Measurements from ENCODE around the gene PSMD13.
"Not testable (repeated sequence)": the region's sequence is repeated elsewhere in the genome, so short reads cannot be mapped to it uniquely, and the experiment has no call there.

The PSMD13 gene

GRCh38 chr11:255816-256215, 19.0 kb downstream of the PSMD13 start:
- no peak overlapping the region for H3K4me3 ChIP-seq (ENCODE audit: low read length)
- no peaks in the 10 kb centered on the region for H3K4me1 ChIP-seq (ENCODE audit: control insufficient read depth, insufficient read depth, low read length)
- no peak overlapping the region for H3K4me2 ChIP-seq (ENCODE audit: low read length)
- H3K27me3 ChIP-seq (ENCODE audit: control insufficient read depth, insufficient read depth, low read length): peaks cover 12% of the 10 kb centered on the region
- H3K9ac ChIP-seq (ENCODE audit: low read depth, low read length): no peak overlapping the region
- peaks cover 28% of the 10 kb centered on the region for H3K36me3 ChIP-seq (ENCODE audit: insufficient read depth, low read length)
- H3K9me3 ChIP-seq (replicated peaks; ENCODE audit: low read length): no peaks in the 10 kb centered on the region

GRCh38 chr11:256952-257737, 20.4 kb downstream of the PSMD13 start:
- H3K4me2 ChIP-seq (ENCODE audit: low read length): no peak overlapping the region
- H3K27me3 ChIP-seq (ENCODE audit: control insufficient read depth, insufficient read depth, low read length): peaks cover 12% of the 10 kb centered on the region
- H3K9me3 ChIP-seq (replicated peaks; ENCODE audit: low read length): no peaks in the 10 kb centered on the region
- peaks cover 15% of the 10 kb centered on the region for H3K36me3 ChIP-seq (ENCODE audit: insufficient read depth, low read length)
- no peaks in the 10 kb centered on the region for H3K4me1 ChIP-seq (ENCODE audit: control insufficient read depth, insufficient read depth, low read length)
- H3K4me3 ChIP-seq (ENCODE audit: low read length): no peak overlapping the region
- H3K9ac ChIP-seq (ENCODE audit: low read depth, low read length): no peak overlapping the region

GRCh38 chr11:257766-258493, 21.2 kb downstream of the PSMD13 start:
- Histone ChIP-seq H3K4me3 (ENCODE audit: low read length) (no peak overlapping the region), H3K27me3 (ENCODE audit: control insufficient read depth, insufficient read depth, low read length) (peaks cover 12% of the 10 kb centered on the region), H3K9ac (ENCODE audit: low read depth, low read length) (no peak overlapping the region), H3K4me2 (ENCODE audit: low read length) (no peak overlapping the region), H3K36me3 (ENCODE audit: insufficient read depth, low read length) (peaks cover 7% of the 10 kb centered on the region), H3K4me1 (ENCODE audit: control insufficient read depth, insufficient read depth, low read length) (no peaks in the 10 kb centered on the region), H3K9me3 (replicated peaks; ENCODE audit: low read length) (no peaks in the 10 kb centered on the region)

- H3K9me3 ChIP-seq (replicated peaks; ENCODE audit: low read length): no peaks in the 10 kb centered on the region
- H3K9ac ChIP-seq (ENCODE audit: low read depth, low read length): no peak overlapping the region
- no peak overlapping the region for H3K4me3 ChIP-seq (ENCODE audit: low read length)
- no peaks in the 10 kb centered on the region for H3K36me3 ChIP-seq (ENCODE audit: insufficient read depth, low read length)
- H3K27me3 ChIP-seq (ENCODE audit: control insufficient read depth, insufficient read depth, low read length): peaks cover 12% of the 10 kb centered on the region
- H3K4me2 ChIP-seq (ENCODE audit: low read length): no peak overlapping the region
- H3K4me1 ChIP-seq (ENCODE audit: control insufficient read depth, insufficient read depth, low read length): no peaks in the 10 kb centered on the region
These were observed 22.6 kb downstream of the PSMD13 start for GRCh38 chr11:259413-259812.

- Histone ChIP-seq H3K4me1 (ENCODE audit: control insufficient read depth, insufficient read depth, low read length) (no peaks in the 10 kb centered on the region), H3K4me2 (ENCODE audit: low read length) (no peak overlapping the region), H3K9ac (ENCODE audit: low read depth, low read length) (no peak overlapping the region), H3K9me3 (replicated peaks; ENCODE audit: low read length) (no peaks in the 10 kb centered on the region), H3K27me3 (ENCODE audit: control insufficient read depth, insufficient read depth, low read length) (peaks cover 12% of the 10 kb centered on the region), H3K36me3 (ENCODE audit: insufficient read depth, low read length) (no peaks in the 10 kb centered on the region), H3K4me3 (ENCODE audit: low read length) (no peak overlapping the region)
These were observed 24.8 kb downstream of the PSMD13 start for GRCh38 chr11:261624-262023.

GRCh38 chr11:266676-267439, 30.1 kb downstream of the PSMD13 start:
- H3K27me3 ChIP-seq (ENCODE audit: control insufficient read depth, insufficient read depth, low read length): peaks cover 15% of the 10 kb centered on the region
- no peak overlapping the region for H3K4me3 ChIP-seq (ENCODE audit: low read length)
- no peaks in the 10 kb centered on the region for H3K4me1 ChIP-seq (ENCODE audit: control insufficient read depth, insufficient read depth, low read length)

GRCh38 chr11:267491-267994, 30.8 kb downstream of the PSMD13 start:
- H3K4me2 ChIP-seq (ENCODE audit: low read length): no peak overlapping the region
- no peaks in the 10 kb centered on the region for H3K9me3 ChIP-seq (replicated peaks; ENCODE audit: low read length)
- H3K4me1 ChIP-seq (ENCODE audit: control insufficient read depth, insufficient read depth, low read length): no peaks in the 10 kb centered on the region
- H3K9ac ChIP-seq (ENCODE audit: low read depth, low read length): no peak overlapping the region
- no peak overlapping the region for H3K4me3 ChIP-seq (ENCODE audit: low read length)
- peaks cover 21% of the 10 kb centered on the region for H3K27me3 ChIP-seq (ENCODE audit: control insufficient read depth, insufficient read depth, low read length)
- H3K36me3 ChIP-seq (ENCODE audit: insufficient read depth, low read length): no peaks in the 10 kb centered on the region

More at GRCh38 chr11:266676-267439, 30.1 kb downstream of the PSMD13 start:
- Histone ChIP-seq H3K9ac (ENCODE audit: low read depth, low read length) (no peak overlapping the region), H3K4me2 (ENCODE audit: low read length) (no peak overlapping the region), H3K36me3 (ENCODE audit: insufficient read depth, low read length) (no peaks in the 10 kb centered on the region), H3K9me3 (replicated peaks; ENCODE audit: low read length) (no peaks in the 10 kb centered on the region)

- H3K4me3 ChIP-seq (ENCODE audit: low read length); H3K36me3 ChIP-seq (ENCODE audit: insufficient read depth, low read length); H3K9ac ChIP-seq (ENCODE audit: low read depth, low read length); H3K4me1 ChIP-seq (ENCODE audit: control insufficient read depth, insufficient read depth, low read length); H3K9me3 ChIP-seq (replicated peaks; ENCODE audit: low read length): not testable (repeated sequence)
- peak overlapping the region; percentile 48 for H3K4me2 ChIP-seq (ENCODE audit: low read length)
- H3K27me3 ChIP-seq (ENCODE audit: control insufficient read depth, insufficient read depth, low read length): peaks cover 32% of the 10 kb centered on the region
These were observed 32.0 kb downstream of the PSMD13 start for GRCh38 chr11:268716-269145.

GRCh38 chr11:269146-269890, 32.5 kb downstream of the PSMD13 start:
- Histone ChIP-seq H3K27me3 (ENCODE audit: control insufficient read depth, insufficient read depth, low read length) (peaks cover 38% of the 10 kb centered on the region), H3K4me1 (ENCODE audit: control insufficient read depth, insufficient read depth, low read length) (no peaks in the 10 kb centered on the region), H3K4me2 (ENCODE audit: low read length) (peak overlapping the region; percentile 48), H3K9ac (ENCODE audit: low read depth, low read length) (no peak overlapping the region), H3K9me3 (replicated peaks; ENCODE audit: low read length) (no peaks in the 10 kb centered on the region), H3K4me3 (ENCODE audit: low read length) (no peak overlapping the region), H3K36me3 (ENCODE audit: insufficient read depth, low read length) (no peaks in the 10 kb centered on the region)

GRCh38 chr11:270451-271318, 33.9 kb downstream of the PSMD13 start:
- no peaks in the 10 kb centered on the region for H3K4me1 ChIP-seq (ENCODE audit: control insufficient read depth, insufficient read depth, low read length)

More at GRCh38 chr11:270451-271318, 33.9 kb downstream of the PSMD13 start:
- Histone ChIP-seq H3K27me3 (ENCODE audit: control insufficient read depth, insufficient read depth, low read length) (peaks cover 50% of the 10 kb centered on the region), H3K9me3 (replicated peaks; ENCODE audit: low read length) (no peaks in the 10 kb centered on the region), H3K4me2 (ENCODE audit: low read length) (no peak overlapping the region), H3K9ac (ENCODE audit: low read depth, low read length) (no peak overlapping the region), H3K36me3 (ENCODE audit: insufficient read depth, low read length) (no peaks in the 10 kb centered on the region), H3K4me3 (ENCODE audit: low read length) (no peak overlapping the region)
